NCI-H1105 treated with DMSO at 0.1 percent for 48 hours (cell line): ENCODE measurements around the gene TECTB.
"Not testable (repeated sequence)": the region's sequence is repeated elsewhere in the genome, so short reads cannot be mapped to it uniquely, and the experiment has no call there.

Experiments used
- DNase-seq: peaks from one replicate; lab custom pipeline; 2025; lab: John Stamatoyannopoulos, UW

TECTB gene

DNA sequence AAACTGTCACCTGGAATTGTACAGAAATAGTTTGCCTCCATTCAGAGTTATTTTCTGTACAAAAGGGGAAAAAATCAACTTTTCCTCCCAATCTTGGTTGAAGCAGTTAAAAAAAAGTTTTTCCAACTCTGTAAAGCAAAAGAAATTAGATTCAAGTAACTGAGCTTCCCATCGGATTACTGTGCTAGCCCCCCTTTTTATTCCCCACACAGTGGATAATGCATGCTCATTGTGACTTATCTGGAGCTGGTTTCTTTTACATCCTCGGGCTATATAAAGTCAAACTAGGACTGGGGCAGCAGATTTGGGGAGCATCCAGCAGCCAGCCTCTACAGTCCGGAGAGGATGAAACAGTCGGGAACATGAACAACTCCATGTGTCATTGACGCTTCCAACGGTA lies at the start of gene TECTB:
Gene TECTB, plus strand, starts transcription at position 301 of the 400 bp plus-strand sequence. CDS start 335 bp downstream, outside the sequence.
- DNase-seq: no peak

DNA sequence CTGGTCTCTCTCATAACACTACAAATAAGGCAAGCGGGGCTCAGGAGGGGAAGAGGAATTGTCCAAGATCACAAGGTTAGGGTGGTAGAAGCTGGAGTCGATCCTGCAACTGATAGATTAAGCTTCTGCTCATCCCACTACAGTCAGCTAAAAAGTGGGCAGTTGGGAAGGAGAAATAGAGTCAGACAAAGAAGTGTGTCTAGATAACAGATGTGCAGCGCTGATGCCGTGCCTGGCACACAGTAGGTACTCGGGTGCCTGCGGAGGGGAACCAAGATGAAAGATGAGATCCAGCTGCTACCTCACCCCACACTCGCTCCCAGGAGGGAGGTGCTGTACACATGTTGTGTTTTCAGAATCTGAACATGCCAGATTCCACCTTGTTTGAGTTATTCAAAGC lies 48.1 kb upstream of the TECTB start:
- DNase-seq: no peak

DNA sequence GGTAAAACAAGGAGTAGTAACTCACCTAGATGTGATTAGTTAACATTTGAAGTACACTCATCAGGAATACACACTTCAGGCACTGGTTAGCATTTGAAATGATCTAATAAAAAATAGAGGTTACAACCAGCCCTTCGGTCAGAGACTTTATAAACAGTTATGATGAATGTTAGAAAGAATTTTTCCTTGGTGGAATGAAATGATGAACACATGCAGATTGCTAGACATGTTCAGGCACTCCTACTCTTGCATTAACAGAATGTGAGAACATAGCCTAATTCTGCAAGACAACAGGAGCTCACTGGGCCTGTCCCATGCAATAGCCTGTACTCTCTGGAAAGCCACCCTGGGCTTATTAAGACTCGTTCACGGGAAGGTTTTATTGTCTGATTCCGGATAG lies 47.3 kb upstream of the TECTB start:
- DNase-seq: no peak

DNA sequence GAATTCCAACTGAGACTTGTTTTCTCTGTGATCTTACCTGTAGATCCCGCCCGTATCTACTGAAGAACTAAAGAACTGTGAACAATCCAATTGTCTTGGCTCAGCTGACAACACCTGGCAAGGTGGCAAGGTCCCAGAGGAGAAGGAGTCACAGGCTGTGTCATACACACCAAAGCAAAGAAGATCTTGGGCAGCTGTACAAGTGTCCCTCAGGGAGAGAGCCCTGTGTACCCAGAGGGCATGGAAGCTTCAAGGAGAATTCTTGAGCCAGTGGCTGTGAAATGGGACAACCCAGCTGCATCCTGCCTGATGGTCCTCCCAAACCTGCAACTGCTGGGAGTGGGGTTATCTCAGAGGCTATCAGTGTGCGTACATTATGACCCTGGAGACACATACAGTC lies 46.7 kb upstream of the TECTB start:
- no peak for DNase-seq

DNA sequence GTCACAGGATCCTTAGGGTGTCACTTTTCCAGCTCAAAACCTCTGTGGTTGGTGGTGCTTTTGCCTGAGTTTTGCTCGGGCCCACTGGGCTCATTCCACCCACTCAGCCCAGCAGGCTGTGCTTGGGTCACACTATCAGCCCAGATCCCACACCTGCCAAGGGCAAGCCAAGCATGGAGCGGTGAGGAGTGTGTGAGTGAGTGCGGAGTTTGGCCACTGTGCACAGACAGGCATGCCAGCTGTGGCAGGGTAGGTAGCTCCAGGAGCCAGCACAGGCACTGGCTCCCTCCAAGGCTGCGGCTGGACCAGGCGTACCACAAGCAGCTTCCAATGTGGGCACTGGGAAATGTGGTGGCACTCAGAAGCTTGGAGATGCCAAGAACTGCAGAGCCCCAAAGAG lies 43.9 kb upstream of the TECTB start:
- DNase-seq: no peak

DNA sequence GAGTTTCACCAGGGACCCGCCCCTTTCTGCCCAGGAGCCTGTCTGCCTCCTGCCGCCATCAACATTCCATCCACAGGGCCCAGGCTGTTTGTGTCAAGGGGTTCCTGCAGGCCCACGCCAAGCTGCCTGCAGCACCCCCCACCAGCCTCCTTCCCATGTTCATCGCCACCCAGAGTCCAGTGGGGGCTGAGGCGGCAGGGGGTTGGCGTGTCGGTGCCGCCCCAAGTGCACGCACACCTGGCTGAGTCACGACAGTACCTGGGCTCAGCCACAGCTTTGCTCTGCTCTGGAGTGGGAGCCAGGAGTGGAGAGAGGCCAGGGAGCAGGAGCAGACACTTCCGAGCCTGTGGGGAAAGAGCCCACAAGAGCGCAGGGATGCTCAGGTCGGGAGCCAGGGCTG lies 42.8 kb upstream of the TECTB start:
- no peak for DNase-seq

DNA sequence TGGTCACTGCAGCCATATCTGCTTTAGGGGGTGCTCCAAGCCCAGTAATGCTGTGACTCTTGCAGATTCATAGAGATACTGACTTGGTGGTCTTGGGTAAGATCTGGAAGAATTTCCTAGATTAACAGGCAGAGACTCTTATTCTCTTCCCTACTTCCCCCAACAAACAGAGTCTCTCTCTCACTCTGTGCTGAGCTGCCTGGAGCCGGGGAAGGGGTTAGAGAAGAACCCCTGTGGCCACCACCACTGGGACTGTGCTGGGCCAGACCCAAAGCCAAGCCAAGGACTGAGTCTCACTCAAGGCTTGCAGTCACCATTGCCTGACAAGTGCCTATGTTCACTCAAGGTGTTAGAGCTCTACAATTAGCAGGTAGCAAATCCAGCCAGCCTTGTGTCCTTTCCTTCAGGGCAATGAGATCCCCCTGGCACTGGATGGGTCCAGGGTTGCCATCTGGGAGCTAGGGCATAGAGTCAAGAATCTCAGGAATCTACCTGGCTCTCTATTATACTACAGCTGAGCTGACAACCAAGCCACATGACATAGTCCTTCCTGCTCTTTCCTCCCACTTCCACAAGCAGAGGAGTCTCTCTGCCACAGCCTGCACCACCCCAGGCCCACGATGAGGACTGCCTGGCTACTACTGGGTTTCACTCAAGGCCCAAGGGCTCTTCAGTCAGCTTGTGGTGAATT lies 41.4 kb upstream of the TECTB start:
- DNase-seq: no peak

DNA sequence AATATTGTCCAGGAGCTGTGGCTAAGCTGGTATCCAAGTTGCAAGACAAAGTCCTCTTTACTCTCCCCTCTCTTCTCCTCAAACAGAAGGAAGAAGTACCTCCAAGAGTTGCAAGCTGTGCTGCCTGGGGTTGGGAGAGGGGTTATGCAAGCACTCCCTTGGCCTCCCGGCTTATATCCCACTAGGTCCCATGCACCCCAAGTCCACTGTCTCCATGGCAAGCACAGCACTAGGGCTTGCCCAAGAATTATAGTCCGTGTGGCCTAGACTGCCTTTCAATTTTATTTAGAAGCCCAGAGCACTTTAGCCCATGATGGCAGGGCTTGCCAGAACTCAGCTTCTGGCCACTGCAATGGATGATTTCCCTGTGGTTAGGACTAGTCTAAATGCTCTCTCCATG lies 40.4 kb upstream of the TECTB start:
- DNase-seq: no peak

DNA sequence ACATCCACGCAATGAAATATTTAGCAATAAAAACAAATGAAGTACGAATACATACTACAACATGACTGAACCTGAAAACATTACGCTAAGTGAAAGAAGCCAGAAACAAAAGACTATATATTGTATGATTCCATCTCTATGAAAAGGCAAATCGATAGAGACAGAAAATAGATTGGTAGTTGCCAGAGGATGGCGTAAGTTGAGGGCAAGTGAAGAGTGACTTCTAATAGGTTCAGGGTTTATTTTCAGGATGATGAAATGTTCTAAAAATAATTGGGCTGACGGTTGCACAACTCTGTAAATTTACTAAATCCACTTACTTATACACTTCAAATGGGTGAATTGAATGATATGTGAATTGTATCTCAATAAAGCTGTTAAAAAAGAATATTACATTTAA lies 39.5 kb upstream of the TECTB start:
- no peak for DNase-seq

DNA sequence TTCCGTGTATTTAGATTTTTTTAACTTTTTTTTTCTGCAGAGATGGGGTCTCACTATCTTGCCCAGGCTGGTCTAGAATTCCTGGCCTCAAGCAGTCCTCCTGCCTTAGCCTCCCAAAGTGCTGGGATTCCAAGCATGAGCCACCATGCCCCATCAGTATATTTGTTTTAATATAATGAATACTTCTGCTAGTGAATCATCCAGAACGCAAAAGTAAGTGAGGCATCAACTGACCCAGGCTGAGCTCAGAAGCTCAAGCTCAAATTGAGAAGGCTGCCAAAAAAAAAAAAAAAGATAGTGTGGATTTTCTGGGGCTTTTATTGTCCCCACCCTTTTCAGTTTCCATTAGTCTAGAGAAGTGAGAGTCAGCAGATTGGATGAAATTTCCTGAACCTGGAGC lies 39.0 kb upstream of the TECTB start:
- DNase-seq: no peak

DNA sequence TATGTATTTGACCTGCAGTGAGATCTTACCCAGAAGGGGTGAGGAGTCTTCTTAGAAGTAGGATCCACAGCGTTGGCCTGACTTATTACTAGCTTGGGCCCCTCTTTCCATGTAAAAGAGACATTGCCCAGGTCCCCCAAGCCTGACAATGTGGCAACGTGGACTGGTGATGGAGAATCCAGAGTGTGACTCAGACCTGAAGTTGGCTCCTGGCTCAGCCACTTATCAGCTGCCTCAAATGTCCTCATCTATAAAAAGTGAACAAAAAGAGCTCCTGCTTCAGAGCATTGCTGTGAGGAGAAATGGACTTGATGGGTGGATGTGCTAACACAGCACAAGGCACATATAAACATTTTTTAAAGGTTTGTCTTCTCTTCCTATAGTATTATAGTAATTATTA lies 35.4 kb upstream of the TECTB start:
- DNase-seq: no peak

DNA sequence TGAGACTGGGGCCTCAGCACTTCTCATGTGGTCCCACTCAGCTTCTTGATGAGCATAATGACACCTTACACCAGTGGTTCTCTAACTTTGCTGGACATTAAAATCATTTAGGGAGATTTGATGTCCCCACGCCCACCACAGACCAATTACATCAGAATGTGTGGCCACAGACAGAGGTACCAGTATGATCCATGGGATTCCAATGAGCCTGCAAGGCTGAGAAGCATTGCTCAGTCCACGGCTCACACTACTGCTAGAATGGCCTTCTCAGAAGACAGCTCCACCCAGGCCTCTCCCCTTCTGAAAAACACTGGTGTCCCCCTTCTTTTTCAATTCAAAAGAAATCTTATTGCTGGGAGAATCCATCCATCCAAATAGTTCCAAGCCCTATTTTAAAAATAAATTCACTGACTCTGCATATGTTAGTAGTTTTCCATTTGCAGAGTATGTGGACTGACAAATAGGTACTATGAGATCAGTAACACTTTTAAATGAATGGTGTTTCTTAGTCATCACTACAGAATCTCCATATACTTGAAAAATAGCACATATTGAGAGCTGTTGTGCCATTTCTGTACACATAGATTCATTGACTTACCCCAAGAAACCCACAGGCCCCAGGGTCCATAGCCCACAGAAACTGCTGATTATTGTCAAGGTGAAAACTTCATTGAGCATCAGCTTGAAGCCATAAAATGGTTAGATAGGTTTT lies 34.5 kb upstream of the TECTB start:
- DNase-seq: no peak

DNA sequence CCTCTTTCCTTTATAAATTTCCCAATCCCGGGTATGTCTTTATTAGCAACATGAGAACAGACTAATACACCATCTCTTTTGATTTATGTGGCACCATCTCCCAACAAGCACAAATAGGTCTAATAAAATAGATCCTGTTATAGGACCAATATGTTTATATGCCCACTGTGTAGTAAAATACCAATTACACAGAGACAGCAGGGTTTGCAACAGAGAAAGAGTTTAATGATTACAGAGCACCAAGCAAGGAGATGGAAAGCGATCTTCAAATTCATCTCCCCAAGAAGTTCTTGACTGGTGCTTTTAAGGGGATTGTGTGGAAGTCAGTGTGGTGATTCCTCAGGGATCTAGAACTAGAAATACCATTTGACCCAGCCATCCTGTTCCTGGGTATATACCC lies 33.5 kb upstream of the TECTB start:
- no peak for DNase-seq

DNA sequence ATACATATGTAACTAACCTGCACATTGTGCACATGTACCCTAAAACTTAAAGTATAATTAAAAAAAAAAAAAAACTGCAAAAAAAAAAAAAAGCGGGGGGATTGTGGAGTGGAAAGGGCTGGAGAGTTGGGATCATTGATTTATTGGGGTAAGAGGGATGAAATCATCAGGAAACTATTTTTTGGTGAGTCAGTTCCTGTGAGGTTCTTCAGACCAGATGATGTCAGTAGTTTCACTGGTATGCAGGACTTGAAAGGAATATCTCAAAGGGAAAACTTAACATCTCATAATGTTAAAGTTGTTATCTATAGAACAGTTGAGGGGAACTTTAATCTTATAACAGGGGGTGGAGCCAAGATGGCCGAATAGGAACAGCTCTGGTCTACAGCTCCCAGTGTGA lies 32.6 kb upstream of the TECTB start:
- no peak for DNase-seq

DNA sequence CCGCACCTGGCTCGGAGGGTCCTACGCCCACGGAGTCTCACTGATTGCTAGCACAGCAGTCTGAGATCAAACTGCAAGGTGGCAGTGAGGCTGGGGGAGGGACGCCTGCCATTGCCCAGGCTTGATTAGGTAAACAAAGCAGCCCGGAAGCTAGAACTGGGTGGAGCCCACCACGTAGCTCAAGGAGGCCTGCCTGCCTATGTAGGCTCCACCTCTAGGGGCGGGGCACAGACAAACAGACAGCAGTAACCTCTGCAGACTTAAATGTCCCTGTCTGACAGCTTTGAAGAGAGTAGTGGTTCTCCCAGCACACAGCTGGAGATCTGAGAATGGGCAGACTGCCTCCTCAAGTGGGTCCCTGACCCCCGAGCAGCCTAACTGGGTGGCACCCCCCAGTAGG lies 32.0 kb upstream of the TECTB start:
- not testable (repeated sequence) for DNase-seq

DNA sequence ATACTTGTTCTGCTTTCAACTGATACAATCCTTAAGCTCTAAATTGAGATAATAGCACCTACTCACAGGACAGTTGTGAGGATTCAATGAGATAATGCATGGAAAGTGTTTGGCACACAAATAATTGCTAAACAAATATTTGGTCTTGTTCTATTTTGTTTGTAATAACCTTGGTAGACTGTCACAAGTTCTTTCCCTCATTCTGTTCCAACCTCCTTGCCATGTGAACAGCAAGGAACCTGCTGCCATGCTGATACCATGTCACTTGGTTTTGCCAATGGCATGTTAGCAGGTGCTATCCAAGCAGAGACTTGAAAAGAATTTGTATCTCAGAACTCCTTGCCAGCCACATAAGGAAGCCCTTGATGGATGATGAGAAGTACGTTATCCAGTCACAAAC lies 24.8 kb upstream of the TECTB start:
- no peak for DNase-seq

DNA sequence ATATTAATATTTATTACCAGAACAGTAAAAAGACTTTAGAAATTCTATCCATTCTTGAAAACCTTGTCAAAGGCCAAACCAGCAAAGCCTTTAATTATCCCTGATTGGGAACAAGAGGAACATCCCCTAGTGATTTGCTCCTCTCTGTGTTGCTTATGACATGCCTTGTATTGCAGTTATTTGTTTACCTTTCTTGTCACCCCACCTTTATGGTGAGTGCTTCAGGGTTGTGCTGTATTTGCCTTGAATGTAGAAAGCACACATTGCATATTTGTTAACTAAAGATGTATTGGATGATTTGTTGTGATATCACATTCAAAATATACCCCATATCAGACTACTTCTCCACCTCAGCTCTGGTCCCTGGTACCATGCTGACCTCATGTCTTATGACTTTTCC lies 23.5 kb upstream of the TECTB start:
- no peak for DNase-seq

DNA sequence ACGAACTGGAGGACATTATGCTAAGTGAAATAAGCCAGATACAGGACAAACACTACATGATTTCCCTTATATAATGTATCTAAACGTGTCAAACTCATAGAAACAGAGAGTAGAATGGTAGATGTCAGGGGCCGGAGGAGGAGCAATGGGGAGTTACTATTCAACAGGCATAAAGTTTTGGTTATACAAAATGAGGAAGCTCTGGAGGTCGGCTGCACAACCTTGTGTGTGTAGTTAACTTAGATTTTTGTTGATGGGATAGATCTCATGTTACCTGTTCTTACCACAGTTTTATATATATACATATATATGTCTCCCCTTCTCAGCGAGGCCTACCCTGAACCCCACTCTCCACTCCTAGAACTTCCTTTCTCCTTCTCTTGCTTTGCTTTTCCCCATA lies 22.4 kb upstream of the TECTB start:
- no peak for DNase-seq

DNA sequence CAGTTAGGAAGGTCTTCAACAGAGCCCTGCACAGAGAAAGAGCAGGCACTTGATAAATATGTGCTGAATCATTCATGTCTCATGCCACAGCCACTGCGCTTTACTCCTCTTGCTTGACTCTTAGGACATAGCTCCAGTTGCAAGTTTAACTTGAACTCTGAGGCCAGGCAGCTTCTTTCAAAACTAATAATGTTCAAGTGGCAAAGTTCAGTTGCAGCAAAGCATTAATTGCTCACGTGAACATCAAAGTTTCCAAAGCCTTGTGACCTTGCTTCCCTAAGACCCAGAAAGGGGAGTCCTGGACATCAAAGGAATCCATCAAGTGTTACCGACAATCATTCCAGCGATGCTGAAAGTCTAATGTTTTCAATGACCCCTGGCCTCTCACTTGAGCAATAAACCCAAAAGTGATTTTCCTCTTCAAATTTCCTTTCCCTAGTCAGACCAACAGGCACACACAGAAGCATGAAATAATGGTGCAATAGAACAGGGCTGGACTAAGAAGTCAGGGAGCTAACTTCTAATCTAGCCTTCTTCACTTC lies 21.8 kb upstream of the TECTB start:
- DNase-seq: no peak

DNA sequence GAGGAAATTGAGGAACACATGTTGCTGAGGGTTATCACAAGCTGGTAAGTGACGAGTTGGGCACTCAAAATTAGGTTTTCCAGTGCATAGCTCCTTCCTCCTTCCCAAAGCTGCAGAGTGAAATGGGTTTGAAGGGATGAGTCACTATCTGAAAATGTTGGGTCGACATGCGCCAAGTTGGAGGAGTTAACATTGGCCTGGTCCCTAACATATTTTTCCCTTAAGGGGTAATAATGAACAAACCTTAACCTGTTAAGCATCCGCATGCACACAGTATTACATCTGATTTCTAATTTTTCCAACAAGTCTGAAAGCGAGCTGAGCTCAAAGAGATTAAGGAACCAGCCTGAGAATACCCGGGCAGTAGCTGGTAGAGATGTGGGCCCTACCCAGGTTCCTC lies 20.7 kb upstream of the TECTB start:
- DNase-seq: no peak

DNA sequence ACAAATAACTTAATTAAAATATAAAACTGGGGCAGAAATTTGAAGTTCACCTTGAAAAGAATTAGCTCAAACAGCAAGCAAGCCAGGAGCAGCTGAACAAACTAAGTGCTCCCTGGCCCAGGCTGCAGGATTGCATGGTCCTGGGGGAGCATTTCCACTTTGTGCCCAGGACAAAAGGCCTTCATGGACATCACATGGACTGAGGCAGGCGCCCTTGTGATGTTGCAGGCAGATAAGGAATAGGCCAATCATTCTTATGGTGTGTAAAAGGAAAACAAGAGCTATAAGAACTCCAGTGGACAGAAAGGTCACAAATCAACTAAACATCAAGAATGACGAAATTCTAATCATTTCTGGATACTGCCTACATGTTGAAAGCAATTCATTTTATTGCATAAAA lies 17.5 kb upstream of the TECTB start:
- no peak for DNase-seq

DNA sequence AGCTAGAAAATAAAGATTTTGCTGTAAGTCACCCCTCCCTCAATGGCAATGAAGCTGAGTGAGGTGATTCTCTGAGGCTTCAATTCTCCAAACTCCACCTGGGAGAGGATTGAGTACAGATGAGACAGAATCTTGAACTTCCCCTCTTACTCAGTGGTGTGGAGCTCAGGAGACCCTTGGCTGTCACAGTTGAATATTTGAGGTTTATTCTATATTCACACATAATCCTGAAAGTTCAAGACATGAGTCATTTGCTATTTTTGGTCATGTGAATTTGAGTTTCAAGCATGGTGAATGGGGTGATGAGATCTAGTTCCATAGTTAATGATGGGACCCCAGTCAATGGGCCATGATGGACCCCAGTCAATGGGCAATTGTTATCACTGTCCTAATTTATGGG lies 13.9 kb upstream of the TECTB start:
- no peak for DNase-seq

DNA sequence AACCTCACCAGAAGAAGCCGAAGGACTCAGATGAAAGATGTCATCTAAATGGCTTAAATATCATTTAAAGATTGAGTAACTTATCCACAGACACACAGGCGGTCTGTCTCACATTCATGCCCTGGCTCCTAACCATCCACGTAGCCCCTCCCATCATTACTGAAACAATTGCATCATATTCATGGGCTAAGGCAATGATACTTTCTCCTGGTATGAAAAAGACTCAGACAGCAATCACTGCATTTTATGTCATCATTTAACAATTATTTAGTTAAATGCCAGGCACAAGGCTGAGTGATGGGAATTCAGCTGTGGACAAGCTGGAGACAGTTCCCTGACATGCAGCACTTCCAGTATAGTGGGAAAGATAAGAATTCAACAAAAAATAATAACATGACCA lies 11.2 kb upstream of the TECTB start:
- DNase-seq: no peak

DNA sequence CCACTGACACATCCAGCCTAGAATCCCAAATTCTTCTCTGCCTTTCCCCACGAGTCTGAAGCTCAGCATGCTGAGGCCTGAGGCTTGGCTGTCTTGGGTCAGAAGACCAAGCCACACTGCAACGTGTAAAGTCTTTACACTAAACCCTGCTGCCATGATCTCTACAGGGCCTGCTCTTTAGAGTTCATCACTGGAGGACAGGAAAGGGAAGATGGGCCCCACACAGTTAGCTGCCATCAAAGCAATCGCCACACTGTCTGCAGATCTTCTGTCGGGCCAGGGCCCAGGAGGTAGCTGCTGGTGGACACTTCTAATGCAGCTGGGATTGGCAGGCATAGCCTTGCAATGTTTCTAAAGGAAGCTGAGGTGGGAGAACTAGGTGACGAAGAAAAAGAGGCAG lies 8.4 kb upstream of the TECTB start:
- DNase-seq: no peak
